Thoracic aorta (tissue), 2 donors: Measurements from ENCODE around the gene DIS3L2. TPM values are rescaled to one million over a fixed set of nuclear protein-coding genes. Genes with fewer than 3 reads are reported as not detected.

Experiments used
- ATAC-seq: fragments of 150-250 bp; one replicate; pipeline ENCODE4 v1.8.0; 2017; ENCODE audit warnings: low read depth; ENCODE audit not compliant: insufficient number of reproducible peaks, low FRiP score
- DNase-seq: peaks from one replicate; pipeline ENCODE4 v3.0.0-alpha.2; 2020; ENCODE audit warnings: low spot score
- H3K27ac ChIP-seq, 2 donors: fragments of 200-600 bp; sonication (generic); 1 replicate in 1 of 2; 2 replicates in 1 of 2; pipeline ENCODE4 v1.5.1; 2016; ENCODE audit warnings: mild to moderate bottlenecking in 2 of 2, moderate library complexity in 2 of 2
- H3K27me3 ChIP-seq: fragments of 200-600 bp; sonication (generic); replicated peaks from 2 replicates; pipeline ENCODE4 v1.6.0; 2016; ENCODE audit warnings: mild to moderate bottlenecking; ENCODE audit not compliant: insufficient read depth
- H3K36me3 ChIP-seq: fragments of 200-600 bp; sonication (generic); one replicate; pipeline ENCODE4 v1.5.1; 2016
- H3K4me1 ChIP-seq, 2 donors: fragments of 200-600 bp; sonication (generic); 1 replicate in 1 of 2; 2 replicates in 1 of 2; pipeline versions ENCODE4 v1.5.1 to v1.6.0; 2016; ENCODE audit warnings: low read depth in 2 of 2, mild to moderate bottlenecking in 1 of 2; ENCODE audit not compliant: control insufficient read depth in 1 of 2
- H3K4me3 ChIP-seq: fragments of 200-600 bp; sonication (generic); 2 replicates; pipeline ENCODE4 v1.5.1; 2016; ENCODE audit warnings: mild to moderate bottlenecking
- H3K9me3 ChIP-seq: fragments of 200-600 bp; sonication (generic); 2 replicates; pipeline ENCODE4 v1.5.1; 2016
- CTCF ChIP-seq: fragments of 200-600 bp; sonication (generic); IDR thresholded peaks from one replicate; pipeline ENCODE4 v1.5.1; 2019; ENCODE audit warnings: antibody characterized with exemption
- total RNA-seq, 2 donors: library from RNA; depleted of rRNA; stranded (reverse); fragments of >200 nt; gene quantifications; one replicate each; pipeline versions ENCODE4 v1.1.0 to v1.2.3, GENCODE V29; 2016

DIS3L2 gene
- total RNA-seq, 2 donors from 2014 or later = 26.4 to 32.5 TPM

- Histone ChIP-seq H3K4me3 (no peak overlapping the region), H3K9me3 (no peaks in the 10 kb centered on the region), H3K27ac (no peak overlapping the region), H3K36me3 (peaks cover 2% of the 10 kb centered on the region), H3K27me3 (no peaks in the 10 kb centered on the region), H3K4me1 (no peaks in the 10 kb centered on the region)
- no peak for ATAC-seq
- no peak for TF ChIP-seq CTCF
- no peak for DNase-seq
Measured at GRCh38 chr2:232088771-232089170, 127.3 kb downstream of the DIS3L2 start.

GRCh38 chr2:232094201-232094600 is 132.7 kb downstream of the DIS3L2 start:
- Histone ChIP-seq H3K27ac (no peak overlapping the region), H3K9me3 (peaks cover 10% of the 10 kb centered on the region), H3K4me1 (no peaks in the 10 kb centered on the region), H3K36me3 (peaks cover 12% of the 10 kb centered on the region), H3K27me3 (no peaks in the 10 kb centered on the region), H3K4me3 (no peak overlapping the region)
- DNase-seq (no peak), ATAC-seq (no peak)
- no peak for TF ChIP-seq CTCF

- Histone ChIP-seq H3K36me3 (peaks cover 10% of the 10 kb centered on the region), H3K27ac (no peak overlapping the region), H3K4me1 (no peaks in the 10 kb centered on the region), H3K4me3 (no peak overlapping the region), H3K9me3 (peaks cover 10% of the 10 kb centered on the region), H3K27me3 (no peaks in the 10 kb centered on the region)
- DNase-seq (no peak), ATAC-seq (no peak)
- TF ChIP-seq CTCF = no peak
Measured at GRCh38 chr2:232094883-232095282, 133.4 kb downstream of the DIS3L2 start.

- peaks cover 9% of the 10 kb centered on the region for H3K36me3 ChIP-seq
- H3K27me3 ChIP-seq = no peaks in the 10 kb centered on the region
- TF ChIP-seq CTCF = no peak
- no peak overlapping the region for H3K27ac ChIP-seq
- no peak overlapping the region for H3K4me3 ChIP-seq
- ATAC-seq (no peak), DNase-seq (no peak)
- H3K4me1 ChIP-seq = no peaks in the 10 kb centered on the region
- peaks cover 15% of the 10 kb centered on the region for H3K9me3 ChIP-seq
Measured at GRCh38 chr2:232097260-232097659, 135.7 kb downstream of the DIS3L2 start.

- DNase-seq (no peak), ATAC-seq (no peak)
- no peak overlapping the region for H3K27ac ChIP-seq
- no peaks in the 10 kb centered on the region for H3K27me3 ChIP-seq
- peaks cover 9% of the 10 kb centered on the region for H3K36me3 ChIP-seq
- no peak overlapping the region for H3K4me3 ChIP-seq
- H3K4me1 ChIP-seq = no peaks in the 10 kb centered on the region
- no peak for TF ChIP-seq CTCF
- H3K9me3 ChIP-seq = peaks cover 15% of the 10 kb centered on the region
Measured at GRCh38 chr2:232097758-232098157, 136.2 kb downstream of the DIS3L2 start.
